Common myeloid progenitor, CD34-positive (primary cell): ENCODE results near the gene CALML4.

Source experiments
- CTCF ChIA-PET: fragments of 350-600 bp; sonication (Branson Sonifier 250); formaldehyde crosslinking; loops from one replicate; lab custom pipeline; 2021; ENCODE audit warnings: antibody characterized with exemption; lab: Charles Lee
- POLR2A ChIA-PET: fragments of 350-600 bp; sonication (Branson Sonifier 250); formaldehyde crosslinking; loops from one replicate; lab custom pipeline; 2021; ENCODE audit warnings: antibody characterized with exemption; lab: Charles Lee
- DNase-seq, 3 donors: peaks; one replicate each; pipeline versions ENCODE4 v3.0.0 to v3.0.0-alpha.2; 2013
- H3K27ac ChIP-seq, 2 experiments: 1 replicate in 1 of 2; 2 replicates in 1 of 2; pipeline ENCODE4 v1.7.0; 2013; ENCODE audit warnings: inconsistent platforms in 2 of 2, low read length in 2 of 2, mild to moderate bottlenecking in 2 of 2, low read depth in 1 of 2, moderate library complexity in 1 of 2; ENCODE audit not compliant: severe bottlenecking in 2 of 2, insufficient read depth in 1 of 2, poor library complexity in 1 of 2
- H3K27me3 ChIP-seq, 5 experiments: replicated peaks in 2 of 5; 1 replicate in 3 of 5; 2 replicates in 2 of 5; pipeline versions ENCODE4 v1.6.1 to v1.7.0; 2013; ENCODE audit warnings: low read length in 4 of 5, mild to moderate bottlenecking in 2 of 5, moderate library complexity in 2 of 5, inconsistent platforms in 1 of 5; ENCODE audit not compliant: insufficient read depth in 5 of 5, control insufficient read depth in 4 of 5
- H3K36me3 ChIP-seq, 4 experiments: 1 replicate in 2 of 4; 2 replicates in 2 of 4; pipeline versions ENCODE4 v1.6.1 to v1.7.0; 2013; ENCODE audit warnings: low read length in 3 of 4, control low read depth in 1 of 4, mild to moderate bottlenecking in 1 of 4; ENCODE audit not compliant: control insufficient read depth in 4 of 4, insufficient read depth in 4 of 4
- H3K4me1 ChIP-seq, 4 experiments: 1 replicate in 3 of 4; 2 replicates in 1 of 4; pipeline versions ENCODE4 v1.6.1 to v1.7.1; 2013; ENCODE audit warnings: low read length in 3 of 4, mild to moderate bottlenecking in 3 of 4, control low read depth in 1 of 4, inconsistent platforms in 1 of 4, moderate library complexity in 1 of 4; ENCODE audit not compliant: control insufficient read depth in 4 of 4, insufficient read depth in 4 of 4; ENCODE audit errors: control extremely low read depth in 1 of 4
- H3K4me3 ChIP-seq, 7 experiments: 1 replicate in 4 of 7; 2 replicates in 3 of 7; pipeline versions ENCODE4 v1.5.1 to v1.7.0; 2013; ENCODE audit warnings: mild to moderate bottlenecking in 7 of 7, low read length in 6 of 7, moderate library complexity in 6 of 7, inconsistent platforms in 2 of 7, low read depth in 2 of 7, control low read depth in 1 of 7; ENCODE audit not compliant: insufficient read depth in 4 of 7, control insufficient read depth in 1 of 7; ENCODE audit errors: extremely low read depth in 1 of 7
- H3K9me3 ChIP-seq, 5 experiments: 1 replicate in 4 of 5; 2 replicates in 1 of 5; pipeline versions ENCODE4 v1.6.1 to v1.7.1; 2013; ENCODE audit warnings: low read length in 4 of 5, mild to moderate bottlenecking in 2 of 5, inconsistent platforms in 1 of 5, low read depth in 1 of 5, moderate library complexity in 1 of 5; ENCODE audit not compliant: control insufficient read depth in 4 of 5, insufficient read depth in 2 of 5; ENCODE audit errors: control extremely low read depth in 1 of 5
- WGBS: methylation state at CpG from one replicate; pipeline ENCODE4 v1.1.5; 2013; ENCODE audit not compliant: insufficient coverage; 5-methylcytosine and 5-hydroxymethylcytosine counted together

CALML4 gene

GRCh38 chr15:68184616-68185480 is 20.3 kb downstream of the CALML4 start:
- ChIA-PET CTCF (interaction anchor here (1.1 to 3.7 kb wide), 5 partner anchors 9 to 321 kb away, joined by 3 to 16 read pairs (median 3); no protein-coding TSS in a partner anchor), POLR2A (no interaction called here)
- Histone ChIP-seq H3K9me3 (no peaks in the 10 kb centered on the region), H3K4me3 (no peak overlapping the region), H3K36me3 (peaks cover 18 to 85% (median 52%) of the 10 kb centered on the region in 4 experiments), H3K27me3 (no peaks in the 10 kb centered on the region), H3K4me1 (no peaks in the 10 kb centered on the region), H3K27ac (no peak overlapping the region)
- no peak for DNase-seq
- WGBS = 93% methylated on average over 2 of the region's 5 CpGs

DNA sequence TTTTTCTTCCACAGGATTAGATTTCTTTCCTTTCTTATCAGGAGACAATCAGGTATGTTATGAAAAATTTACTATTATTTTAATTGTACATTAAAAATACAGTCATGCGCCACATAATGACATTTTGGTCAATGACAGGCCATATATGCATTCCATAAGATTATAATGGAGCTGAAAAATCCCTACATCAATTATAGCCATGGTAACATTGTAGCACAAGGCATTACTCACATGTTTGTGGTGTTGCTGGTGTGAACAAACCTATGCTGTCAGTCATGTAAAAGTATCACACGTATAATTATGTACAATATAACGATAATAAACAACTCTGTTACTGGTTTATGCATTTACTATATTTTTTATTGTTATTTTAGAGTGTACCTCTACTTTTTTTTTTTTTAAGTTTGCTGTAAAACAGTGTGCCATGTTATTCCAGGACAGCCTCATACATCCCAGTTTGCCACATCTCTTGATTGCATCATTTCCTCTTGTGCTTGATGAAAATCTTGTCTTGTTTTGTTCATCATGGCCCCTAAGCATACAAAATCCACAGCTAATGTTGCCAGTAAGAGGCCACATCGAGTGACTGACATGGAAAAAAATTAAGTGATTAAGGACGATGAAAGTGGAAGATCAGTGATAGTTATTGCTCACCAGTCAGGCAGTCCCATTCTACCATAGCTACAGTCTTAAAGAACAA is 21.4 kb downstream of the CALML4 start:
- Histone ChIP-seq H3K36me3 (peaks cover 18 to 80% (median 47%) of the 10 kb centered on the region in 4 experiments), H3K9me3 (no peaks in the 10 kb centered on the region), H3K4me1 (no peaks in the 10 kb centered on the region), H3K4me3 (no peak overlapping the region), H3K27me3 (no peaks in the 10 kb centered on the region), H3K27ac (no peak overlapping the region)
- no peak for DNase-seq
- ChIA-PET CTCF (interaction anchor here (1.1 to 3.7 kb wide), 4 partner anchors 10 to 320 kb away, joined by 3 to 16 read pairs (median 4); no protein-coding TSS in a partner anchor), POLR2A (no interaction called here)
- WGBS = no CpG with 5 or more reads among the region's 5 CpGs

GRCh38 chr15:68177742-68178141 is 27.4 kb downstream of the CALML4 start:
- POLR2A ChIA-PET = no interaction called here
- Histone ChIP-seq H3K27ac (no peak overlapping the region), H3K27me3 (no peaks in the 10 kb centered on the region), H3K36me3 (peaks cover 0 to 53% (median 30%) of the 10 kb centered on the region in 4 experiments), H3K9me3 (no peaks in the 10 kb centered on the region), H3K4me3 (no peak overlapping the region), H3K4me1 (peaks cover 0 to 3% (median 1%) of the 10 kb centered on the region in 4 experiments)
- CTCF ChIA-PET = interaction anchor here (1.1 kb wide), 1 partner anchor 14 kb away, joined by 3 read pairs; no protein-coding TSS in a partner anchor
- no peak for DNase-seq

DNA sequence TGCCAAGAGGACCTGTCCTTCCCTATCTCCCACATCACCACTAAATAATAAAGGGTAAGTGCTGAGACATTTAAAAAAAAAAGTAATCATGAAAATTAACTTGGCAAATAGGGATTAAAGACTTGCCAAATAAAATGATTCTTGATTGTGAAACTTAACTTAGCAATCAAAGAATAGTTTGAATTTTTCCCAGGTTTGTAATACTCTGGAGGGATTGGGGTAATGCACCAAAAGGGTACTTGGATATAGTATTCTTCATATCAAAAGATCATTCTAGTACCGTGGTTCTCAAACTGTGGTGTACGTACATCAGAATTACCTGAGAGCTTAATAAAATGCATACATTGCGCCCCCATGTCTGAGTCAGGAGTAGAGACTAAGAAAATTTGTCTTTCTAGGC is 28.5 kb downstream of the CALML4 start:
- H3K4me3 ChIP-seq = no peak overlapping the region
- no peaks in the 10 kb centered on the region for H3K9me3 ChIP-seq
- H3K27ac ChIP-seq = no peak overlapping the region
- ChIA-PET CTCF (interaction anchor here (1.4 to 2.7 kb wide), 2 partner anchors 18 to 23 kb away, joined by 3 to 8 read pairs; no protein-coding TSS in a partner anchor), POLR2A (interaction anchor here (0.7 kb wide), 1 partner anchor 196 kb away, joined by 3 read pairs; no protein-coding TSS in a partner anchor)
- WGBS = 100% methylated on average over 3 of the region's 3 CpGs
- no peak for DNase-seq
- H3K27me3 ChIP-seq = no peaks in the 10 kb centered on the region
- H3K36me3 ChIP-seq = peaks cover 0 to 53% (median 26%) of the 10 kb centered on the region in 4 experiments
- H3K4me1 ChIP-seq = peaks cover 0 to 3% (median 1%) of the 10 kb centered on the region in 4 experiments

- no peaks in the 10 kb centered on the region for H3K27me3 ChIP-seq
- H3K27ac ChIP-seq = no peak overlapping the region
- no peak overlapping the region for H3K4me3 ChIP-seq
- ChIA-PET POLR2A (interaction anchor here (0.5 kb wide), 1 partner anchor 162 kb away, joined by 3 read pairs; no protein-coding TSS in a partner anchor), CTCF (interaction anchor here (1.2 to 2.7 kb wide), 4 partner anchors 13 to 22 kb away, joined by 3 to 8 read pairs (median 4); no protein-coding TSS in a partner anchor)
- no peaks in the 10 kb centered on the region for H3K9me3 ChIP-seq
- peaks cover 0 to 3% (median 1%) of the 10 kb centered on the region in 4 experiments for H3K4me1 ChIP-seq
- no CpG with 5 or more reads among the region's 2 CpGs for WGBS
- H3K36me3 ChIP-seq = peaks cover 2 to 43% (median 18%) of the 10 kb centered on the region in 4 experiments
- DNase-seq = peak; percentile 14 to 52 (median 36)
These were observed 29.6 kb downstream of the CALML4 start for GRCh38 chr15:68175526-68175925.

GRCh38 chr15:68173119-68173518 is 32.0 kb downstream of the CALML4 start:
- Histone ChIP-seq H3K4me3 (no peak overlapping the region), H3K4me1 (peaks cover 0 to 3% (median 1%) of the 10 kb centered on the region in 4 experiments), H3K27ac (no peak overlapping the region), H3K9me3 (no peaks in the 10 kb centered on the region), H3K27me3 (no peaks in the 10 kb centered on the region), H3K36me3 (peaks cover 7 to 54% (median 14%) of the 10 kb centered on the region in 4 experiments)
- no peak for DNase-seq
- WGBS = 100% methylated on average over 1 of the region's 4 CpGs
- ChIA-PET CTCF (interaction anchor here (1.8 kb wide), 1 partner anchor 18 kb away, joined by 7 read pairs; no protein-coding TSS in a partner anchor), POLR2A (interaction anchor here (0.6 kb wide), 1 partner anchor 16 kb away, joined by 4 read pairs; no protein-coding TSS in a partner anchor)
